IMR-90 (cell line): ENCODE results near the gene AGBL5. TPM values are rescaled to one million over a fixed set of nuclear protein-coding genes. Genes with fewer than 3 reads are reported as not detected.
"Not testable (repeated sequence)": the region's sequence is repeated elsewhere in the genome, so short reads cannot be mapped to it uniquely, and the experiment has no call there.

Experiments
- ATAC-seq: fragments of 200-7000 bp; cut with Tn5 transposase; 2 replicates; pipeline ENCODE4 v1.9.1; 2020; ENCODE audit warnings: low read depth, mild to moderate bottlenecking, moderate library complexity
- BruUV-seq: library from RNA; stranded (reverse); fragments of 400-500 nt; replicated peaks from 2 replicates; lab custom pipeline; 2021; lab: Mats Ljungman, UMichigan
- CTCF ChIA-PET: fragments of 300-600 bp; formaldehyde crosslinking; extraction: SDS; loops from one replicate; lab custom pipeline; 2021; ENCODE audit warnings: antibody characterized with exemption; lab: Yijun Ruan, JAX
- POLR2A ChIA-PET: fragments of 300-600 bp; sonication (Branson Sonifier 250); formaldehyde crosslinking; loops from one replicate; lab custom pipeline; 2022; ENCODE audit warnings: antibody characterized with exemption; ENCODE audit not compliant: unreplicated experiment; lab: Charles Lee
- DNase-seq: peaks from one replicate; pipeline ENCODE4 v3.0.0; 2013
- H2AFZ ChIP-seq: replicated peaks from 2 replicates; pipeline ENCODE3; 2013; ENCODE audit warnings: low read length, mild to moderate bottlenecking; ENCODE audit not compliant: poor library complexity
- H2AK5ac ChIP-seq: 2 replicates; pipeline ENCODE4 v1.6.1; 2013; ENCODE audit warnings: low read depth, low read length, inconsistent platforms
- H2AK9ac ChIP-seq: replicated peaks from 2 replicates; pipeline ENCODE3; 2013; ENCODE audit warnings: mild to moderate bottlenecking, low read depth, low read length, moderate library complexity; ENCODE audit not compliant: poor library complexity
- H2BK120ac ChIP-seq: 2 replicates; pipeline ENCODE4 v1.6.1; 2013; ENCODE audit warnings: low read depth, low read length, inconsistent platforms
- H2BK15ac ChIP-seq: 3 replicates; pipeline ENCODE4 v1.6.1; 2013; ENCODE audit warnings: low read depth, low read length, inconsistent platforms
- H2BK20ac ChIP-seq: 2 replicates; pipeline ENCODE4 v1.6.1; 2013; ENCODE audit warnings: low read depth, mild to moderate bottlenecking, inconsistent platforms, low read length, moderate library complexity
- H2BK5ac ChIP-seq: 2 replicates; pipeline ENCODE4 v1.6.1; 2013; ENCODE audit warnings: mild to moderate bottlenecking, low read depth, low read length, inconsistent platforms; ENCODE audit not compliant: poor library complexity, severe bottlenecking
- H3K14ac ChIP-seq: replicated peaks from 2 replicates; pipeline ENCODE4 v1.6.1; 2013; ENCODE audit warnings: low read depth, low read length, inconsistent platforms
- H3K18ac ChIP-seq: 2 replicates; pipeline ENCODE4 v1.6.1; 2013; ENCODE audit warnings: low read depth, low read length, control low read depth
- H3K23ac ChIP-seq: 2 replicates; pipeline ENCODE4 v1.6.1; 2013; ENCODE audit warnings: low read depth, low read length, inconsistent platforms
- H3K27ac ChIP-seq: 2 replicates; pipeline ENCODE4 v1.5.1; 2013; ENCODE audit warnings: mild to moderate bottlenecking, control low read depth, low read length; ENCODE audit not compliant: insufficient read depth
- H3K27me3 ChIP-seq: 2 replicates; pipeline ENCODE4 v1.6.1; 2013; ENCODE audit warnings: low read length; ENCODE audit not compliant: control insufficient read depth, insufficient read depth
- H3K36me3 ChIP-seq: 2 replicates; pipeline ENCODE4 v1.6.1; 2013; ENCODE audit warnings: low read length, mixed read lengths; ENCODE audit not compliant: control insufficient read depth, insufficient read depth
- H3K4ac ChIP-seq: 2 replicates; pipeline ENCODE4 v1.6.1; 2013; ENCODE audit warnings: low read depth, low read length, inconsistent platforms
- H3K4me1 ChIP-seq: 2 replicates; pipeline ENCODE4 v1.6.1; 2013; ENCODE audit warnings: low read length, mixed read lengths; ENCODE audit not compliant: control insufficient read depth, insufficient read depth
- H3K4me2 ChIP-seq: 2 replicates; pipeline ENCODE4 v1.6.1; 2013; ENCODE audit warnings: low read depth, mild to moderate bottlenecking, control low read depth, low read length, moderate library complexity
- H3K4me3 ChIP-seq: 2 replicates; pipeline ENCODE4 v1.5.1; 2013; ENCODE audit warnings: low read depth, mild to moderate bottlenecking, control low read depth, low read length, moderate library complexity; ENCODE audit not compliant: insufficient read depth
- H3K56ac ChIP-seq: 2 replicates; pipeline ENCODE4 v1.6.1; 2013; ENCODE audit warnings: low read length, inconsistent platforms; ENCODE audit not compliant: insufficient read depth; ENCODE audit errors: extremely low read depth
- H3K79me1 ChIP-seq, 2 experiments: 2 replicates each; pipeline ENCODE4 v1.6.1; 2013; ENCODE audit warnings: low read length in 2 of 2, inconsistent platforms in 1 of 2, low read depth in 1 of 2
- H3K9ac ChIP-seq: 2 replicates; pipeline ENCODE4 v1.6.1; 2013; ENCODE audit warnings: low read depth, low read length, control low read depth
- H3K9me1 ChIP-seq: 2 replicates; pipeline ENCODE4 v1.6.1; 2013; ENCODE audit warnings: low read length, inconsistent platforms; ENCODE audit not compliant: insufficient read depth
- H3K9me3 ChIP-seq: 2 replicates; pipeline ENCODE4 v1.6.1; 2013; ENCODE audit warnings: low read length; ENCODE audit not compliant: control insufficient read depth, insufficient read depth
- H4K20me1 ChIP-seq: 2 replicates; pipeline ENCODE4 v1.6.1; 2013; ENCODE audit warnings: low read length, inconsistent platforms; ENCODE audit not compliant: insufficient read depth
- H4K5ac ChIP-seq: 2 replicates; pipeline ENCODE4 v1.6.1; 2013; ENCODE audit warnings: mild to moderate bottlenecking, low read depth, low read length, control low read depth
- H4K8ac ChIP-seq, 2 experiments: 2 replicates each; pipeline ENCODE4 v1.6.1; 2013; ENCODE audit warnings: low read depth in 2 of 2, low read length in 2 of 2, control low read depth in 1 of 2, inconsistent platforms in 1 of 2
- H4K91ac ChIP-seq: 2 replicates; pipeline ENCODE4 v1.6.1; 2013; ENCODE audit warnings: low read depth, low read length, inconsistent platforms; ENCODE audit not compliant: insufficient read depth
- BHLHE40 ChIP-seq: fragments of 150-350 bp; IDR thresholded peaks from 2 replicates; pipeline ENCODE4 v1.6.1; 2016; ENCODE audit warnings: mild to moderate bottlenecking, low read depth, low read length
- CEBPB ChIP-seq: IDR thresholded peaks from 2 replicates; pipeline ENCODE4 v1.6.1; 2012; ENCODE audit warnings: low read depth, low read length, improper control_type of control experiment
- FOS ChIP-seq: fragments of 150-350 bp; IDR thresholded peaks from 2 replicates; pipeline ENCODE4 v1.6.1; 2016; ENCODE audit warnings: low read depth, low read length
- POLR2A ChIP-seq: IDR thresholded peaks from 2 replicates; pipeline ENCODE4 v1.6.1; 2012; ENCODE audit warnings: mild to moderate bottlenecking, low read depth, low read length
- RAD21 ChIP-seq: IDR thresholded peaks from 2 replicates; pipeline ENCODE4 v1.6.1; 2012; ENCODE audit warnings: low read length, improper control_type of control experiment
- WGBS, 2 experiments: methylation state at CpG; one replicate each; pipeline versions ENCODE4 v1.1.5 to v1.1.7; 2013; ENCODE audit warnings: missing lambda C conversion rate in 2 of 2; ENCODE audit not compliant: insufficient read length in 1 of 2; ENCODE audit errors: extremely low coverage in 2 of 2; 5-methylcytosine and 5-hydroxymethylcytosine counted together
- dilution Hi-C: fragments of 300-500 bp; cut with HindIII; formaldehyde crosslinking; loops from one replicate; pipeline ENCODE4 v1.14.3; 2018; ENCODE audit warnings: low sequenced_read_pairs; ENCODE audit not compliant: unreplicated experiment
- in situ Hi-C: fragments of 300-500 bp; cut with MboI; formaldehyde crosslinking; loops from 3 replicates; pipeline ENCODE4 v1.14.3; 2019; ENCODE audit warnings: low sequenced_read_pairs, inconsistent platforms, mixed read lengths
- intact Hi-C: fragments of 100-400 bp; cut with micrococcal nuclease; formaldehyde crosslinking; loops from 2 replicates; pipeline ENCODE4 v1.10.0; 2022
- polyA plus RNA-seq, 3 experiments: library from polyadenylated mRNA; depleted of rRNA; stranded (reverse); fragments of >200 nt; gene quantifications; 2 replicates each; pipeline ENCODE4 v1.2.3, GENCODE V29; 2012; ENCODE audit warnings: low replicate concordance in 1 of 3
- total RNA-seq: library from RNA; depleted of rRNA; stranded (reverse); fragments of >200 nt; gene quantifications from 2 replicates; pipeline ENCODE4 v1.2.3, GENCODE V29; 2012

The AGBL5 gene
- total and polyA plus RNA-seq, 2 of the 4 experiments (the other 2 are of a cell fraction) = 19.0 to 26.2 TPM

DNA sequence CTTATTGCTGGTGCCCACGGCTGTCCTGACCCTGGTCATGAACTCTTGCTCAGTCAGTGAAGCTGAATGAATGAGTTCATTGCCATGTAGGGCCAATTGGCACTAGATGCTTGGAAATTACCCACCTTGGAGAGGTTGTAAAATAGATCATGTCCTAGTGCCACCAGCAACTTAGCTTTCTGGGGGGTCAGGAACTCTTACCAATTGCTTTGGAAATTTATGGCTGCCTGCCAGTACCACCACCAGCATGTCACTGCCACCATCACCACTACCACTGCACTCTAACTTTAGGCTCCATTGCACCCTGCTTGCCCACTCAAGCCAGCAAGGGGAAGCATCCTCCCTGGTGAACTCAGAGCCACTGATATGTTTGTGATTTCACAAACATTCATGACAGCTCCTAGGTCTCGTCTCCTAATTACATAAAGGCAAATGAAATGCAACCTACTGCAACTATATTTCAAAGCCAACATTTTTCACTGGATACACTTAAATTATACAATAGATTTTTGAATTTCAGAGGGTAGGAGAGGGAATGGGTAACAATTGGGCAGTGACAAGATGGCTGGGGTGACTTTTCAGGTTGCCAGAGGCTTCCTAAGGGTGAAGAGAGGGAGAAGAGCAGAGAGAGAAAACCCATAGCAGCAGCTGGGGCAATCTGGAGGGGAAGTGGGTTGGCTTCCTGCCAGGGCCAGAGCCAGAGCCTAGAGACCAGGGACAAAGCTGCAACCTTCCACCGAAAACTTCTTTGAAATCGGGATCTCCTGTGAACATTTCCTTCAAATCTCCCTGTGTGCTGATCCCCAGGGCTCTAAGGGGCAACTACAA, 23.5 kb downstream of the AGBL5 start:
- Histone ChIP-seq H4K20me1 (no peaks in the 10 kb centered on the region), H3K18ac (peak overlapping the region; percentile 11; the same call in 1 of the 2 replicates), H3K4me2 (no peak overlapping the region), H3K36me3 (peaks cover 2% of the 10 kb centered on the region), H3K9me1 (peaks cover 12% of the 10 kb centered on the region; the same call in 1 of the 2 replicates), H3K9ac (peak overlapping the region; percentile 18; the same call in 1 of the 2 replicates), H4K5ac (peak overlapping the region; percentile 3), H3K4me3 (no peak overlapping the region), H3K9me3 (no peaks in the 10 kb centered on the region), H2BK120ac (peak overlapping the region; percentile 72), H2AK9ac (peak overlapping the region; percentile 44), H3K4ac (peak overlapping the region; percentile 76), H2BK15ac (peak overlapping the region; percentile 19; the same call in 1 of the 3 replicates), H2BK20ac (peak overlapping the region; percentile 68; the same call in 1 of the 2 replicates), H2AFZ (peak overlapping the region; percentile 35), H4K8ac (peak overlapping the region in 1 of 2 experiments; percentile 30; a peak in 1 of 4 replicates), H4K91ac (peak overlapping the region; percentile 59), H3K23ac (peak overlapping the region; percentile 61; the same call in 1 of the 2 replicates), H3K56ac (no peak overlapping the region), H3K27me3 (no peaks in the 10 kb centered on the region), H3K4me1 (peaks cover 30% of the 10 kb centered on the region), H3K27ac (peak overlapping the region; percentile 31; the same call in 1 of the 2 replicates), H3K79me1 (peaks cover 6 to 33% of the 10 kb centered on the region in 2 experiments), H2BK5ac (no peak overlapping the region), H2AK5ac (peak overlapping the region; percentile 85; the same call in 1 of the 2 replicates), H3K14ac (peak overlapping the region; percentile 50; the same call in 1 of the 2 replicates)
- intact Hi-C loops = loop anchor here (5.0 kb wide), 1 partner anchor 113 kb away; no protein-coding TSS in a partner anchor
- WGBS, 2 experiments = 20% methylated on average over 2 of the region's 4 CpGs; no CpG with 5 or more reads in 1 of the 2 experiments
- BruUV-seq = no TSS peak
- ChIA-PET POLR2A (no interaction called here), CTCF (no interaction called here)
- DNase-seq (peak; percentile 26), ATAC-seq (no peak)
- no peak for TF ChIP-seq POLR2A
- TF ChIP-seq CEBPB = no peak
- no peak for TF ChIP-seq FOS
- TF ChIP-seq BHLHE40 = no peak
- no peak for TF ChIP-seq RAD21
- in situ Hi-C loops = no loop called here
- dilution Hi-C loops = no loop called here

DNA sequence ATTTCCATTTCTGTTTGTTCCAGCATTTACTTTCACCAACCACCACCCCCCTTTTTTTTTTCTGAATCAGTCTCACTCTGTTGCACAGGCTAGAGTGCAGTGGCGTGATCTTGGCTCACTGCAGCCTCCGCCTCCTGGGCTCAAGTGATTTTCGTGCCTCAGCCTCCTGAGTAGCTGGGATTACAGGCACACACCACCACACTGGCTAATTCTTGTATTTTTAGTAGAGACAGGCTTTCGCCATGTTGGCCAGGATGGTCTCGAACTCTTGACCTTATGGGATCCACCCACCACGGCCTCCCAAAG, 24.1 kb downstream of the AGBL5 start:
- POLR2A ChIA-PET, H2AFZ ChIP-seq, H4K91ac ChIP-seq, BruUV-seq, H3K18ac ChIP-seq, H3K36me3 ChIP-seq, H3K4me2 ChIP-seq, H2BK5ac ChIP-seq, intact Hi-C loops, H3K4me3 ChIP-seq, H4K5ac ChIP-seq, H3K56ac ChIP-seq, H3K27me3 ChIP-seq, CTCF ChIA-PET, dilution Hi-C loops, H2AK9ac ChIP-seq, ATAC-seq, H4K20me1 ChIP-seq, in situ Hi-C loops, H3K9me3 ChIP-seq, DNase-seq: not testable (repeated sequence)
- Histone ChIP-seq H3K23ac (peak overlapping the region; percentile 31; the same call in 1 of the 2 replicates), H3K4ac (peak overlapping the region; percentile 76; the same call in 1 of the 2 replicates), H3K14ac (peak overlapping the region; percentile 50; the same call in 1 of the 2 replicates), H3K9me1 (peaks cover 14% of the 10 kb centered on the region; the same call in 1 of the 2 replicates), H2BK20ac (peak overlapping the region; percentile 68; the same call in 1 of the 2 replicates), H3K9ac (peak overlapping the region; percentile 18; the same call in 1 of the 2 replicates), H3K27ac (peak overlapping the region; percentile 31; the same call in 1 of the 2 replicates), H2BK15ac (peak overlapping the region; percentile 19; the same call in 1 of the 3 replicates), H2BK120ac (peak overlapping the region; percentile 72; the same call in 1 of the 2 replicates), H4K8ac (peak overlapping the region in 1 of 2 experiments; percentile 30; a peak in 1 of 4 replicates), H3K4me1 (peaks cover 31% of the 10 kb centered on the region), H2AK5ac (peak overlapping the region; percentile 10; the same call in 1 of the 2 replicates), H3K79me1 (peaks cover 5 to 33% of the 10 kb centered on the region in 2 experiments)
- 100% methylated on average over 1 of the region's 6 CpGs; no CpG with 5 or more reads in 1 of the 2 experiments for WGBS, 2 experiments
